ENCODE results near the gene KCNJ4.
"Not testable (repeated sequence)": the region's sequence is repeated elsewhere in the genome, so short reads cannot be mapped to it uniquely, and the experiment has no call there.

Gene KCNJ4

GRCh38 chr22:38411016-38411415 lies 44.0 kb downstream of the KCNJ4 start:
- no peaks in the 10 kb centered on the region for H3K36me3 ChIP-seq (ENCODE audit: control insufficient read depth in 2 of 2, insufficient read depth in 1 of 2, low read length in 2 of 2)
- TF ChIP-seq HOXD13 (CRISPR knock-in tag; IDR thresholded peaks at IDR 0.05; ENCODE audit: borderline replicate concordance) (no peak), ZNF423 (tag by site-specific recombination; IDR thresholded peaks at IDR 0.05) (no peak), ZNF777 (tag by site-specific recombination; IDR thresholded peaks at IDR 0.05; ENCODE audit: borderline replicate concordance) (no peak), HIC1 (tag by site-specific recombination; IDR thresholded peaks at IDR 0.05) (no peak), GFI1B (tag by site-specific recombination; IDR thresholded peaks at IDR 0.05) (no peak), ZNF239 (tag by site-specific recombination; IDR thresholded peaks at IDR 0.05) (no peak), ZSCAN4 (tag by site-specific recombination; IDR thresholded peaks at IDR 0.05) (no peak), ZNF654 (tag by site-specific recombination; IDR thresholded peaks at IDR 0.05; ENCODE audit: low read depth) (no peak), ELK4 (IDR thresholded peaks at IDR 0.05; ENCODE audit: borderline replicate concordance, low read depth, low read length) (no peak), ZBTB7A (tag by site-specific recombination; IDR thresholded peaks at IDR 0.05; ENCODE audit: low read depth) (no peak), ZNF571 (tag by site-specific recombination; IDR thresholded peaks at IDR 0.05) (no peak), SCRT2 (tag by site-specific recombination; IDR thresholded peaks at IDR 0.05) (no peak), ZFHX2 (tag by site-specific recombination; conservative IDR thresholded peaks at IDR 0.05) (no peak), ZNF23 (tag by site-specific recombination; IDR thresholded peaks at IDR 0.05; ENCODE audit: borderline replicate concordance) (no peak)
- TF ChIP-seq, protein P1, sequence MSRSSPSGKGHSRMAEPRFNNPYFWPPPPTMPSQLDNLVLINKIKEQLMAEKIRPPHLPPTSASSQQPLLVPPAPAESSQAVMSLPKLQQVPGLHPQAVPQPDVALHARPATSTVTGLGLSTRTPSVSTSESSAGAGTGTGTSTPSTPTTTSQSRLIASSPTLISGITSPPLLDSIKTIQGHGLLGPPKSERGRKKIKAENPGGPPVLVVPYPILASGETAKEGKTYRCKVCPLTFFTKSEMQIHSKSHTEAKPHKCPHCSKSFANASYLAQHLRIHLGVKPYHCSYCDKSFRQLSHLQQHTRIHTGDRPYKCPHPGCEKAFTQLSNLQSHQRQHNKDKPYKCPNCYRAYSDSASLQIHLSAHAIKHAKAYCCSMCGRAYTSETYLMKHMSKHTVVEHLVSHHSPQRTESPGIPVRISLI (tag by site-specific recombination; IDR thresholded peaks at IDR 0.05), result no peak
- TF ChIP-seq, protein P2, sequence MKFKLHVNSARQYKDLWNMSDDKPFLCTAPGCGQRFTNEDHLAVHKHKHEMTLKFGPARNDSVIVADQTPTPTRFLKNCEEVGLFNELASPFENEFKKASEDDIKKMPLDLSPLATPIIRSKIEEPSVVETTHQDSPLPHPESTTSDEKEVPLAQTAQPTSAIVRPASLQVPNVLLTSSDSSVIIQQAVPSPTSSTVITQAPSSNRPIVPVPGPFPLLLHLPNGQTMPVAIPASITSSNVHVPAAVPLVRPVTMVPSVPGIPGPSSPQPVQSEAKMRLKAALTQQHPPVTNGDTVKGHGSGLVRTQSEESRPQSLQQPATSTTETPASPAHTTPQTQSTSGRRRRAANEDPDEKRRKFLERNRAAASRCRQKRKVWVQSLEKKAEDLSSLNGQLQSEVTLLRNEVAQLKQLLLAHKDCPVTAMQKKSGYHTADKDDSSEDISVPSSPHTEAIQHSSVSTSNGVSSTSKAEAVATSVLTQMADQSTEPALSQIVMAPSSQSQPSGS (tag by site-specific recombination; IDR thresholded peaks at IDR 0.05; ENCODE audit: low read depth), result no peak
- TF ChIP-seq, protein P3, sequence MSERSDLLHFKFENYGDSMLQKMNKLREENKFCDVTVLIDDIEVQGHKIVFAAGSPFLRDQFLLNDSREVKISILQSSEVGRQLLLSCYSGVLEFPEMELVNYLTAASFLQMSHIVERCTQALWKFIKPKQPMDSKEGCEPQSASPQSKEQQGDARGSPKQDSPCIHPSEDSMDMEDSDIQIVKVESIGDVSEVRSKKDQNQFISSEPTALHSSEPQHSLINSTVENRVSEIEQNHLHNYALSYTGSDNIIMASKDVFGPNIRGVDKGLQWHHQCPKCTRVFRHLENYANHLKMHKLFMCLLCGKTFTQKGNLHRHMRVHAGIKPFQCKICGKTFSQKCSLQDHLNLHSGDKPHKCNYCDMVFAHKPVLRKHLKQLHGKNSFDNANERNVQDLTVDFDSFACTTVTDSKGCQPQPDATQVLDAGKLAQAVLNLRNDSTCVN (tag by site-specific recombination; optimal IDR thresholded peaks at IDR 0.05), result no peak
- ChIA-PET CTCF (interaction anchor here (0.6 to 1.2 kb wide), 3 partner anchors 10 to 24 kb away, joined by 3 to 4 read pairs (median 3); no protein-coding TSS in a partner anchor), POLR2A (interaction anchor here (0.7 kb wide), 1 partner anchor 26 kb away, joined by 4 read pairs; no protein-coding TSS in a partner anchor)
- no peaks in the 10 kb centered on the region for H3K4me1 ChIP-seq (ENCODE audit: control insufficient read depth, insufficient read depth, low read length)
- no peaks in the 10 kb centered on the region for H3K9me3 ChIP-seq (ENCODE audit: control insufficient read depth, insufficient read depth, low read depth, low read length)
- H3K4me3 ChIP-seq (ENCODE audit: low read depth, low read length), result no peak overlapping the region
- no peak overlapping the region for H3K27ac ChIP-seq (ENCODE audit: extremely low read depth, low read depth, low read length)

DNA sequence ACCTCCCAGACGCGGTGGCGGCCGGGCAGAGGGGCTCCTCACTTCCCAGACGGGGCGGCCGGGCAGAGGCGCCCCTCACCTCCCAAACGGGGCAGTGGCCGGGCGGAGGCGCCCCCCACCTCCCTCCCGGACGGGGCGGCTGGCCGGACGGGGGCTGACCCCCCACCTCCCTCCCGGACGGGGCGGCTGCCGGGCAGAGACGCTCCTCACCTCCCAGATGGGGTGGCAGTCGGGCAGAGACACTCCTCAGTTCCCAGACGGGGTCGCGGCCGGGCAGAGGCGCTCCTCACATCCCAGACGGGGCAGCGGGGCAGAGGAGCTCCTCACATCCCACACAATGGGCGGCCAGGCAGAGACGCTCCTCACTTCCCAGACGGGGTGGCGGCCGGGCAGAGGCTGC lies 45.1 kb downstream of the KCNJ4 start:
- H3K27ac ChIP-seq (ENCODE audit: extremely low read depth, low read depth, low read length); H3K9me3 ChIP-seq (ENCODE audit: control insufficient read depth, insufficient read depth, low read depth, low read length); H3K4me1 ChIP-seq (ENCODE audit: control insufficient read depth, insufficient read depth, low read length); H3K36me3 ChIP-seq (ENCODE audit: control insufficient read depth in 2 of 2, insufficient read depth in 1 of 2, low read length in 2 of 2); H3K4me3 ChIP-seq (ENCODE audit: low read depth, low read length); POLR2A ChIA-PET: not testable (repeated sequence)
- CTCF ChIA-PET, result interaction anchor here (0.7 kb wide), 1 partner anchor 309 kb away, joined by 3 read pairs; no protein-coding TSS in a partner anchor
